Suprapubic skin (tissue), 4 donors: Measurements from ENCODE around the gene DDX25. TPM values are rescaled to one million over a fixed set of nuclear protein-coding genes. Genes with fewer than 3 reads are reported as not detected.
A peak's percentile ranks its signal among the peaks of the same experiment; 100 is the strongest.

Experiments used
- DNase-seq, 2 donors: peaks; one replicate each; pipeline ENCODE4 v3.0.0-alpha.2; 2019; ENCODE audit warnings: low spot score in 2 of 2
- H3K27ac ChIP-seq: fragments of 200-600 bp; sonication (generic); one replicate; pipeline ENCODE4 v1.5.1; 2019
- H3K27me3 ChIP-seq: fragments of 200-600 bp; sonication (generic); one replicate; pipeline ENCODE4 v1.5.1; 2019
- H3K36me3 ChIP-seq: fragments of 200-600 bp; sonication (generic); one replicate; pipeline ENCODE4 v1.5.1; 2019
- H3K4me1 ChIP-seq: fragments of 200-600 bp; sonication (generic); one replicate; pipeline ENCODE4 v1.5.1; 2019
- H3K4me3 ChIP-seq: fragments of 200-600 bp; sonication (generic); one replicate; pipeline ENCODE4 v1.5.1; 2019; ENCODE audit warnings: mild to moderate bottlenecking
- H3K9me3 ChIP-seq: fragments of 200-600 bp; sonication (generic); one replicate; pipeline ENCODE4 v1.5.1; 2019
- CTCF ChIP-seq, 2 donors: fragments of 200-600 bp in 1 of 2; fragments of 450-650 bp in 1 of 2; sonication (generic) in 1 of 2; IDR thresholded peaks; one replicate each; pipeline ENCODE4 v1.5.1; 2016 to 2019; ENCODE audit warnings: antibody characterized with exemption in 2 of 2, mild to moderate bottlenecking in 1 of 2, moderate library complexity in 1 of 2
- EP300 ChIP-seq: sonication (generic); formaldehyde crosslinking; IDR thresholded peaks from one replicate; pipeline ENCODE4 v1.6.1; 2017; ENCODE audit warnings: antibody characterized with exemption
- POLR2A ChIP-seq, 2 donors: fragments of 450-650 bp; IDR thresholded peaks; one replicate each; pipeline ENCODE4 v1.6.1; 2017; ENCODE audit warnings: antibody characterized with exemption in 2 of 2, mild to moderate bottlenecking in 2 of 2, moderate library complexity in 2 of 2
- POLR2AphosphoS5 ChIP-seq, 3 donors: sonication (generic); formaldehyde crosslinking; IDR thresholded peaks; one replicate each; pipeline ENCODE4 v1.6.1; 2017; ENCODE audit warnings: antibody characterized with exemption in 3 of 3
- WGBS: methylation state at CpG from one replicate; pipeline ENCODE4 v1.1.5; 2018; 5-methylcytosine and 5-hydroxymethylcytosine counted together
- total RNA-seq, 4 donors: library from RNA; depleted of rRNA; stranded (reverse); fragments of >200 nt; gene quantifications; one replicate each; pipeline ENCODE4 v1.1.0, GENCODE V29; 2016

The DDX25 gene
- total RNA-seq, 4 donors from 2014 or later, result 0.15 to 1.2 (median 0.32) TPM; not detected in 1

DNA sequence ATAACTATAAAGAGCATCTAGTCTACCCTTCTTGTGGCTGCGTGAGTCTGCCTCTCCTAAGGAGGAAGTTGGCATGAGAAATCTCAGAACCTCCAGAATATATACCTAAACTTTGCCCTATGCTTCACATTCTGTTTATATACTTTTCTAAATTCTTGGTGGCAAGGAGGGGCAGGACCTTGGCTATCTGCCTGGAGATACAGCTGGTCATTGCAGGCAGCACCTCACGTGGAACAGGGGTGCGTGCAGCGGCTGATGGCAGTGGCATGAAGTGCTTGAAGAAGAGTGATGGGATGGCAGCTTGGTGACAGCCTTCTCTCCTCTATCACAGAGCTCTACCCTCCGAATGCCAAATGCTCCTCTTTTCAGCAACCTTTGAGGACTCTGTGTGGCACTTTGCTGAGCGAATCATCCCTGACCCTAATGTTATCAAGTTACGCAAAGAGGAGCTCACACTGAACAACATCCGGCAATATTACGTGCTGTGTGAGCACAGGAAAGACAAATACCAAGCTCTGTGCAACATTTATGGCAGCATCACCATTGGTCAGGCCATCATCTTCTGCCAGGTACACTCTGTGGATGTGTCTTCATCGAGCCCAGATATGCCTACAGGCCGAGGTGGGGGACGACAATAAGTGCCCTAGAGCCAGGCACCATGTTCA, 12.5 kb downstream of the DDX25 start:
- TF ChIP-seq CTCF (IDR thresholded peaks at IDR 0.05) (no peak), POLR2AphosphoS5 (IDR thresholded peaks at IDR 0.05) (no peak), POLR2A (IDR thresholded peaks at IDR 0.05) (no peak), EP300 (no peak)
- no peak for DNase-seq
- Histone ChIP-seq H3K27me3 (peaks cover 9% of the 10 kb centered on the region), H3K27ac (no peak overlapping the region), H3K9me3 (no peaks in the 10 kb centered on the region), H3K4me3 (no peak overlapping the region), H3K4me1 (no peaks in the 10 kb centered on the region), H3K36me3 (no peaks in the 10 kb centered on the region)
- WGBS, result 90% methylated on average over 12 of the region's 12 CpGs

DNA sequence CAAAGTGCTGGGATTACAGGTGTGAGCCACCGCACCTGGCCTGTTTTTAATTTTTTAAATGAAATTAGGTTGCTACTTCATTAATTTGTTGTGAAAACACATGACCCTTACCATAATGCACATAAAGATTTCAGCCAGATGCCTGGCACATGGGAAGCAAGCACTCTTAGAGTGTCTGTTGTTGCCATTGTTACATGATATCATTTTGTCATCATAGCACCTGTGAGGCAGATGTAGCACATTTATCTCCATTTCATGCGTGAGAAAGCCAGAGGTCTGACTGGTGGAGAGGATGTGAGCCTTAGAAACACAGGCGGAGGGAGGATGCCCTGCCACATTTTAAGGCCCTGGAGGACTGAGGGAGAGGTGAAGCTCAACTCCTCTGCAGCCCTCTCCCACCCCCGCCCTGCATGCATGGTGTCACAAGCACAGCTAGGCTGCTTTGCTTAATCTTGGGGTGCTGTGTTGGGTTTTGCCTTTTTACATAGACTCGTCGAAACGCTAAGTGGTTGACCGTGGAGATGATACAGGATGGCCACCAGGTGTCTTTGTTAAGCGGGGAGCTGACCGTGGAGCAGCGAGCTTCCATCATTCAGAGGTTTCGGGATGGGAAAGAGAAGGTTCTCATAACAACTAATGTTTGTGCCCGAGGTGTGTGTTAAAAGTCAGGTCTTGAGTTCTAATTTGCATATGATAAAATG, 14.0 kb downstream of the DDX25 start:
- no peak overlapping the region for H3K4me3 ChIP-seq
- no peak for DNase-seq
- H3K36me3 ChIP-seq, result no peaks in the 10 kb centered on the region
- H3K27me3 ChIP-seq, result peaks cover 9% of the 10 kb centered on the region
- no peaks in the 10 kb centered on the region for H3K9me3 ChIP-seq
- no peak overlapping the region for H3K27ac ChIP-seq
- 70% methylated on average over 12 of the region's 13 CpGs for WGBS
- TF ChIP-seq EP300 (no peak), POLR2AphosphoS5 (IDR thresholded peaks at IDR 0.05) (no peak), POLR2A (IDR thresholded peaks at IDR 0.05) (no peak), CTCF (IDR thresholded peaks at IDR 0.05) (no peak)
- H3K4me1 ChIP-seq, result no peaks in the 10 kb centered on the region

DNA sequence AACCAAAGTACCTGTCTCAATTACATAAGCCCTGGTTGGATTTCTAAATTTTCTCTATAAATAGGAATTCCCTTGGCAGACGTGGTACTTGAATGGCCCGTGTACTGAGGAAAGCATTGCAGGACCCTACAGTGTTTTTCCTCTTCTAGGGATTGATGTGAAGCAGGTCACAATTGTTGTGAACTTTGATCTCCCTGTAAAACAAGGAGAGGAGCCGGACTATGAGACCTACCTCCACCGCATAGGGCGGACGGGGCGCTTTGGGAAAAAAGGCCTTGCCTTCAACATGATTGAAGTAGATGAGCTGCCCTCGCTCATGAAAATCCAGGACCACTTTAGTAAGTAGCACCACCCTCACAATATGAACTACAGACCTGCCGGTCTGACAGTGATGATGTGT, 16.7 kb downstream of the DDX25 start:
- peaks cover 9% of the 10 kb centered on the region for H3K27me3 ChIP-seq
- H3K36me3 ChIP-seq, result no peaks in the 10 kb centered on the region
- no peak overlapping the region for H3K27ac ChIP-seq
- WGBS, result 87% methylated on average over 9 of the region's 9 CpGs
- no peaks in the 10 kb centered on the region for H3K9me3 ChIP-seq
- TF ChIP-seq CTCF (IDR thresholded peaks at IDR 0.05) (no peak), POLR2AphosphoS5 (IDR thresholded peaks at IDR 0.05) (no peak), EP300 (no peak), POLR2A (IDR thresholded peaks at IDR 0.05) (no peak)
- H3K4me3 ChIP-seq, result no peak overlapping the region
- DNase-seq, result no peak
- no peaks in the 10 kb centered on the region for H3K4me1 ChIP-seq

GRCh38 chr11:125922156-125922555, 17.8 kb downstream of the DDX25 start:
- TF ChIP-seq CTCF (IDR thresholded peaks at IDR 0.05) (no peak), EP300 (no peak), POLR2AphosphoS5 (IDR thresholded peaks at IDR 0.05) (no peak), POLR2A (IDR thresholded peaks at IDR 0.05) (no peak)
- H3K36me3 ChIP-seq, result no peaks in the 10 kb centered on the region
- no peaks in the 10 kb centered on the region for H3K9me3 ChIP-seq
- no peak for DNase-seq
- H3K27ac ChIP-seq, result no peak overlapping the region
- H3K27me3 ChIP-seq, result peaks cover 5% of the 10 kb centered on the region
- no peak overlapping the region for H3K4me3 ChIP-seq
- 100% methylated on average over 2 of the region's 3 CpGs for WGBS
- H3K4me1 ChIP-seq, result no peaks in the 10 kb centered on the region

- H3K9me3 ChIP-seq, result no peaks in the 10 kb centered on the region
- no peak overlapping the region for H3K27ac ChIP-seq
- no peaks in the 10 kb centered on the region for H3K36me3 ChIP-seq
- peaks cover 5% of the 10 kb centered on the region for H3K27me3 ChIP-seq
- no peak overlapping the region for H3K4me3 ChIP-seq
- no peak for DNase-seq
- TF ChIP-seq EP300 (no peak), CTCF (IDR thresholded peaks at IDR 0.05) (peak; percentile 62 to 74)
- no peaks in the 10 kb centered on the region for H3K4me1 ChIP-seq
- 8% methylated on average over 8 of the region's 8 CpGs for WGBS
Measured at GRCh38 chr11:125923012-125923579, 18.8 kb downstream of the DDX25 start.
